ENCODE results near the gene PSPH. TPM values are rescaled to one million over a fixed set of nuclear protein-coding genes. Genes with fewer than 3 reads are reported as not detected.

Gene PSPH
- total RNA-seq, 1 donor from 2014 or later = 55.8 TPM

Other genes with a start within 250 kb of the PSPH start
- gene SEPTIN14, start 188.7 kb downstream of the PSPH start, total RNA-seq = not detected in 2 replicates
- 2.5 and 3.6 TPM in 2 replicates for gene ZNF713, start 164.0 kb downstream of the PSPH start, total RNA-seq
- 20.9 and 32.6 TPM in 2 replicates for gene MRPS17, start 99.6 kb downstream of the PSPH start, total RNA-seq
- gene NIPSNAP2, start 86.9 kb downstream of the PSPH start, total RNA-seq = 36.9 and 49.5 TPM in 2 replicates
- gene CCT6A, start 321 bp upstream of the PSPH start, total RNA-seq = 394 and 428 TPM in 2 replicates
- gene SUMF2, start 12.8 kb upstream of the PSPH start, total RNA-seq = 129 and 164 TPM in 2 replicates
- gene PHKG1, start 41.5 kb upstream of the PSPH start, total RNA-seq = 0.46 and 0.59 TPM in 2 replicates
- gene CHCHD2, start 55.0 kb upstream of the PSPH start, total RNA-seq = 219 and 373 TPM in 2 replicates
- not detected in 2 replicates for gene NUPR2, start 65.0 kb upstream of the PSPH start, total RNA-seq